DMS79 (cell line): Measurements from ENCODE around the gene ANKRD2.
"Not testable (repeated sequence)": the region's sequence is repeated elsewhere in the genome, so short reads cannot be mapped to it uniquely, and the experiment has no call there.

ENCODE experiments used
- DNase-seq: peaks from one replicate; lab custom pipeline; 2025; lab: John Stamatoyannopoulos, UW

The ANKRD2 gene

DNA sequence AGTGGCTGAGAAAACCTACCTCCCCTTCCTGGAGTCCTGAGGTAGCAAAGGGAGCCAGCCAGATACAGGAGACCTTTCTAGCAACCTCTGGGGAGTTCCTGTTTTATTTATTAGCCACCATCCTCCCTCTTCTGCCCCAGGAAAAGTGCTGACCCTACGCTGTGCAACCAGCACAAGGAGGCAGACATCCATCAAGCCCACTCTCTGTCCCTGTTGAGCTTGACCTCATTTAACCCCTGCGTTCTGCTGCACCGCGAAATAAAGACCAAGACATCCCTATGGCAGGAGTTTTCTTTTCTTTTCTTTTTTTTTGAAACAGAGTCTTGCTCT is 25.3 kb upstream of the ANKRD2 start:
- no peak for DNase-seq

DNA sequence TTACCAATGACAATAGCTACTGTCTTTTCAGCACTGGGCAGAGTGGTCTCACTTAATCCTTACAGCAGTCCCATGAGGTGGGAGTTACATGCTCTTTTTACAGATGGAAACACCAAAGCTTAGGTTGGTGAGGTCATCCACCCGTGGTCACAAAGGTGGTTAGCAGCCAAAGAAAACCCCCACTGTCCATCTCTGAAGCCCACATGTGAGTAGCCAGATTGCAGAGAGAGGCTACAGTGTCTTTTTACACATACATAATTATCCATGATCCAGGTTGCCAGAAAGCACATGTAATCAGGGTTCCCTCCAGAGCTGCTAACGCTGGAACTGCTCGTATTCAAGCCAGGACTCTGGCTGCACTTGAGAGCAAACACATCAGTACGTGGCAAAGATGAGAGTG is 24.6 kb upstream of the ANKRD2 start:
- no peak for DNase-seq

DNA sequence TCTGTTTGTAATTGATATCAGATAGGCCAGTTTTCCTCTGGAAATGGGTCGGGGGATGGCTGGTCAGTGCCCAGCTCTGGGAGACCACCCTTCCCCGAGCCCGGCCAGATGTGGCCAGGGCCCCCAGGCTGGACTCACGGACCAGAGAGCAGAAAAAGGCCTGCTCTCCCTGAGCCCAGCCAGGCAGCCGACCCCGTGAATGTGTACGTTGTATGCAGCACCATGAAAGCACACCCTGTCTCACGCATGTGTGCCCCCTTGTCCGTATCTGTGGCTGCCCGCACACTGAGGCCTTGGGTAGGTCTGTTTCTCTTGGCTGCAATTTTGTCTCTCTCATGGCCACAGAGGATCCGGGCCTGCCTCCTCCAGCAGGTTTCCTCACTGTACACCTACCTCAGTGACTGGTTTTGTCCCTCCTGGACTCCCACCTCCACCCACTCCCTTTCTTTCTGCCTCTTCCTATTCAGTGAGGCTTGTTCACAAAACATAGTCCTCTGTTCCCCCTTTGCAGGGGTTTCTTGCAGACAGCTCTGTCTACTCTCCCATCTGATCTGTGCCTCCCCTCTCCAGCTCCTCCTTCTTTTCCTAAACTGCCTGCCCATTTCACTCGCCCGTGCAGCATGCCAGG is 23.6 kb upstream of the ANKRD2 start:
- no peak for DNase-seq

DNA sequence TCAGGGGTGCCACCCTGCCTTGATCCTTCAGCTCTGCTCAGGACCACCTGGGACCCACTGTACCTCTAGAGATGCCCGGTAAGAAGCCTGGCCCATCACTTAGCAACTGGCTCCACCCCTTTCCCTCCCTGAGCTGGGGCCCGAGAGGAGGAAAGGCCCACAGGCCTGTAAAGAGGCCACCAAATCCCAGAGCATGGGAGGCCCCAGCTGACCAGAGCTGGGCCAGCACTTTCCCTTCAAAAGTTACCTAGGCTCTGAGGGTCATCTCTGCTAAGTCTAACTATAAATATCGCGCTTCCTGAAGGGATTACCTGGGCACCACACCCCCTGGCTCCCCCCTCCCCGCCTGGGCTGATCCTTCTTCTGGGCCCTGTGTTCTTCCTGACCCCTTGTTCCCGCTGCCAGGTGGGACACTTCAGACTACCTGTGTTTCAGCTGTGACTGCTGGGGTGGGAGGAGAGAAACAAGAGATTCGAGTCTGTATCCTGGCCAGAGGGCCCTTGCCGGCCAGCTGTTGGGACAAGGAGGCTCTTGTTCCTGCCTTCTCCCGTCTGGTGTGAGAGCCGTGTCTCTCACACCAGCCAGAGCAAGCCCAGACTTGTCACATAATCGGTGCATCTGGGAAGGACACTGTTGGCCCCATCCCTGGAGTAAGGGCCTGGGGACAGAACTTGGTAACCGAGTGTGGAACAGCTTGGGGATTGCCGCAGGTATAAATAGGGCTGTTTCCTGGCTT is 22.8 kb upstream of the ANKRD2 start:
- peak; percentile 33 for DNase-seq

DNA sequence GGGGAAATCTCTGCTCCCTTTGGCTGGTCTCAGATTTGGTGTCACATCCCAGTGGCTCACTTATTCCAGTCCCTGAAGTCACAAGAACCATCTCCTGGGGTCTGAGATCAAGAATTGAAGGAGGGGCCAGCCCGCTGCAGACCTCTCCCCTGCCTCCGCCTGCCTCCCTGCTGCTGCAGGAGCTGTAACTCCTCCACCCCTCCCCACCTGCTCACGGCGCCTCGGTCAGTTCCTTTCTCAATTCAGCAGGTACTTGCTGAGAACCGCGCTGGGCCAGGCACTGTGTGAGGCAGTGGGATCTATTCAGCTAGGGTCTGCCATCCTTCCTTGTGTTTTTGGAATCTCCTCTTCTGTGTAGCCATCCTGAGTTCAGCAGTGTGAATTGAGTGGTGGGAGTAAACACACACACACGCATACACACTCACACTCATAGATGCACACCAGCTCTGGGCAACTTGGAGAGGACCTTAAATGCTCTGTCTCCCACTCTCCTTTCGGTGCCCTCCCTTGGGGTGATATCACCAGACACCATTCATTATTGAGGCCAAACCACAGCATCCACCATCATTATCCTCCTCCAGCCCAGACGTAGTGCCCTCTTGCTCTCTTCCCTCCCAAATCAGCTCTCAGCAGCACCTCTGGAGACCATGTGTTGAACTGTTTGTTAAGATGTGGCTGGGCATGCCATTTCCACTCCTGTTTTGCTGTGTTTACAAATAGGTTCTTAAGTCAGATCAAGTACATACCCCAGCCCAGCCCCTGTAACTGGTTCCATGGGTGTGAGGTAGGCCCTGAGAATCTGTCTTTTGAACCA is 22.0 kb upstream of the ANKRD2 start:
- peak; percentile 24 for DNase-seq

DNA sequence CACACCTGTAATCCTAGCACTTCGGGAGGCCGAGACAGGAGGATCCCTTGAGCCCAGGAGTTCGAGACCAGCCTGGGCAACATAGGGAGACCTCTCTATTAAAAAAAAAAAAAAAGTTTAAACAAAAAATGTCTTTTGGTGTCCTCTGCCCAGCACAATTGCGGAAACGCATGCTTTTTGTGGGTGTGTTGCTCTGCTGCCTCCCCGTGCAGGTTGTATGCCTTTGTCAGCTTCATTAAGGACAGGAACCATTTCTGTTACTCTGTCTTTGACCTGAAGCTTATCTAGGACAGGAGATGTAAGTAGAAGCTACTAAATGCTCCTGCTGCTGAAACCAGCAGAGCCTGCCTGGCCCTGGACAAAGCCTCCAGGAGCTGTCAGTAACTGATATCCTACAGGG is 21.3 kb upstream of the ANKRD2 start:
- DNase-seq: no peak

- DNase-seq: peak; percentile 1
These were observed 19.0 kb upstream of the ANKRD2 start for GRCh38 chr10:97553575-97554031.

GRCh38 chr10:97554336-97554735 is 18.2 kb upstream of the ANKRD2 start:
- DNase-seq: not testable (repeated sequence)

- DNase-seq: not testable (repeated sequence)
These were observed 17.0 kb upstream of the ANKRD2 start for GRCh38 chr10:97555541-97555940.

DNA sequence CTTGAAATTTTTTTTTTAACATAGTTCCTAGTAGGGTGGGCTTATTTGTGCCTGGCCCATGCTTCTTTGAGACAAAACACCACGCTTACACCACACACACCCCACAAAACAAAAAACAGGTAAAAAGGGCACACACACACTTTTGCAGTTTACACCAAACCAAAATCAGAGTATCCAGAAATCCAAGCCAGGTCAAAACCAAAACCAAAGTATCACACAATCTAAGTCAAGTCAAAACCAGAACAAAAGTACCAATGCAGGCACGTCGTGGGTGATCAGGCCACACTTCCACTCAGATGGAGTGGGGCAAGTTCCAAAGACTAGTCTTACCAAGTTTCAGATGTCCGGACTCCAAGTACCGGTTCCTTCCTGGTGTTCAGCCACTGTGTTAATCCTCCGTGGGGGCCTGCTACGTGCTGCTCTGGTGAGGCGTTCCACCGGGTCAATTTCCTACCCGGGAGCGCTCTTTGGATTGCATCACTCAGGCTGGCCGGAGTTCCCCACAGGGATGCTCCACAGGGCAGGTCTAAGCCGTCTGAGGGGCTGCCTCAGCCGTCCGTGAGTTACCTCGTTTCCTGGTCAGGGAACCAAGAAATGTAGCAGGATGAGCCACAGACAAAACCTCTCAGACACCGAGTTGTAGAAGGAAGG is 11.7 kb upstream of the ANKRD2 start:
- not testable (repeated sequence) for DNase-seq

DNA sequence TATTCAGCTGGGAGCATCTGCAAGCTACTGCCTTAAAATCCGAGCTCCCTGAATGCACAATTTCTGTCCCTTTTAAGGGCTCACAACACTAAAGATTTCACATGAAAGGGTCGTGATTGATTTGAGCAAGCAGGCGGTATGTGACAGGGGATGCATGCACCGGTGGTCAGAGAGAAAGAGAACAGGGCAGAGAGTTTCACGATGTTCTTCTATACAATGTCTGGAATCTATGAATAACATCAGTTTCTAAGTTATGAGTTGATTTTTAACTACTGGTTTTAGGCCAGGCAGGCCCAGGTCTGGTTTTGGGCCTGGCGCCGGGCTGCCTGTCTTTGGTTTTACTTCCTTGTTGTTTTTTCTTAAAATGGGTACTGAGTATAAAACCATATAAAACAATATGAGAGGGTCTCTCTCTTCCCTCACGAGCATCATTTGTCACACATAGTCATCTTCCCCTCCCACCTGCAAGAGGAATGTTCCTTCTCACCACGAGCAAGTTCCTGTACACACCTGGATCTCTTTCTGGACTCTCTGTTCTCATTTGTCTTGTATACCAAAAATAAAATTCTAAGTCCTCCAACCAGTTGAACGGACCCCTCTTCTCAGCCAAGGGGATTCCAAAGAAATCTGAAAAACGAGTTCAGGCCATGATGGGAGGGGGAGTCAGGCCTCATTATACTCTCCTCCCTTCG is 11.0 kb upstream of the ANKRD2 start:
- DNase-seq: not testable (repeated sequence)

DNA sequence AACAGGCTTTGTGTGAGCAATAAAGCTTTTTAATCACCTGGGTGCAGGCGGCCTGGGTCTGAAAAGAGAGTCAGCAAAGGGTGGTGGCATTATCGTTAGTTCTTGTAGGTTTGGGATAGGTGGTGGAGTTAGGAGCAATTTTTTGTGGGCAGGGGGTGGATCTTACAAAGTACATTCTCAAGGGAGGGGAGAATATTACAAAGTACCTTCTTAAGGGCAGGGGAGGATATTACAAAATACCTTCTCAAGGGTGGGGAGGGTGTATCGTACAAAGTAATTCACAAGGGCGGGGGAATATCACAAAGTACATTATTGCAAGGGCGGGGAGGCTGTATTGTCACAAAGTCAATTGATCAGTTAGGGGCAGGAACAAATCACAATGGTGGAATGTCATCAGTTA is 10.2 kb upstream of the ANKRD2 start:
- DNase-seq: not testable (repeated sequence)

DNA sequence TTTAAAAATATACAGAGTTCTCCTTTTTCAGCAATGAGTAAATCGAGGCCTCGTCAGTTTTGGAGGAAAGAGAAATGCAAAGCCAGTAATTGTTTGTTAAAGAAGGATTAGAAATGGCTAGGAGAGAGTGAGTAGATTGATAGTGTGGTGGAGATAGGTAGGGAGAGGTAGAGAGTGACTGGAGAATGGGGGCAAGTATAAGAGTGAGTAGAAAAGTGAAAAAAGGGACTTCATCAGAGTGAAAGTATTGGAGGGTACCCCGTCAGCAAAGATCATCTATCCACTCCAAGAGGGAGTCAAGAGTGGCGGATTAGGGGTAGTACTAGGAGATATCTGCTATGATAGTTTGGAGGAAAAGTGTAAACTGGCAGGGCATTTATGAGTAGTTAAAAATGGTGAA is 9.2 kb upstream of the ANKRD2 start:
- no peak for DNase-seq

DNA sequence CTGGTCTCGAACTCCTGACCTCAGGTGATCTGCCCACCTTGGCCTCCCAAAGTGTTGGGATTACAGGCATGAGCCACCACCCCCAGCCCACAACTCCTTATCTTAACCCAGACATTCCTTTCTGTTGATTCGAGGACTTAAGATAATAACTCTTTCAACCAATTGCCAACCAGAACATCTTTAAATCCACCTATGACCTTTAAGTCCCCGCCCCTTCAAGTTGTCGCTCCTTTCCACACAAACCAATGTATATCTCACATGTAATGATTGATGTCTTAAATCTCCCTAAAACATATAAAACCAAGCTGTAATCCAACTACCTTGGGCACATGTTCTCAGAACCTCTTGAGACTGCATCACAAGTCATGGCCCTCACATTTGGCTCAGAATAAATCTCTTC is 7.8 kb upstream of the ANKRD2 start:
- no peak for DNase-seq

GRCh38 chr10:97566336-97566996 is 6.1 kb upstream of the ANKRD2 start:
- DNase-seq: no peak

- no peak for DNase-seq
These were observed 4.7 kb upstream of the ANKRD2 start for GRCh38 chr10:97567891-97568290.

DNA sequence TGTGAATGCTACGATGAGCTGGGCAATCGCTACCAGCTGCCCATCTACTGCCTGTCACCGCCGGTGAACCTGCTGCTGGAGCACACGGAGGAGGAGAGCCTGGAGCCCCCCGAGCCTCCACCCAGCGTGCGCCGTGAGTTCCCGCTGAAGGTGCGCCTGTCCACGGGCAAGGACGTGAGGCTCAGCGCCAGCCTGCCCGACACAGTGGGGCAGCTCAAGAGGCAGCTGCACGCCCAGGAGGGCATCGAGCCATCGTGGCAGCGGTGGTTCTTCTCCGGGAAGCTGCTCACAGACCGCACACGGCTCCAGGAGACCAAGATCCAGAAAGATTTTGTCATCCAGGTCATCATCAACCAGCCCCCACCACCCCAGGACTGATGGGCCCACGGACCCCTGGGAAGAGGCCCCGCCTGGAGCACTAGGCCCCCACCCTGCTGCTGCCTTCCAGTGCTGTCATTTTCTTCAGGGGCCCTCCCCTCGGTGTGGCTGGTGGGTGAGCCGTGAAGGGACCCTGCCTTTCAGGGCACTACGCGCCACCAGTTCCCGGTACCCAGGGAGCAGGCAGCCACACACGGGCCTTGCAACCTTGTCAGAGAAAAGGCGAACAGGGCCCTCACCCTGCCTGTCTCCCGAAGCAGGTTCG is 2.3 kb upstream of the ANKRD2 start:
- no peak for DNase-seq

- DNase-seq: no peak
These were observed 1.6 kb upstream of the ANKRD2 start for GRCh38 chr10:97570789-97571471.

- DNase-seq: no peak
These were observed 957 bp upstream of the ANKRD2 start for GRCh38 chr10:97571622-97572021.

GRCh38 chr10:97573021-97573420 is 442 bp downstream of the ANKRD2 start:
- DNase-seq: no peak
